ENCODE results near the gene ZNF668.
A peak's percentile ranks its signal among the peaks of the same experiment; 100 is the strongest.

The ZNF668 gene

GRCh38 chr16:31081428-31082351, 7.7 kb upstream of the ZNF668 start:
- no peak for DNase-seq (ENCODE audit: low read depth)

- DNase-seq (ENCODE audit: low read depth): no peak
These were observed 6.8 kb upstream of the ZNF668 start for GRCh38 chr16:31080756-31081419.

- DNase-seq (ENCODE audit: low read depth): no peak
These were observed 6.1 kb upstream of the ZNF668 start for GRCh38 chr16:31080035-31080629.

GRCh38 chr16:31079342-31079944, 5.4 kb upstream of the ZNF668 start:
- no peak for DNase-seq (ENCODE audit: low read depth)

GRCh38 chr16:31078597-31079341, 4.7 kb upstream of the ZNF668 start:
- no peak for DNase-seq (ENCODE audit: low read depth)

- no peak for DNase-seq (ENCODE audit: low read depth)
These were observed 3.8 kb upstream of the ZNF668 start for GRCh38 chr16:31077592-31078396.

- DNase-seq (ENCODE audit: low read depth): no peak
These were observed 3.0 kb upstream of the ZNF668 start for GRCh38 chr16:31077024-31077423.

GRCh38 chr16:31076319-31076718, 2.3 kb upstream of the ZNF668 start:
- DNase-seq (ENCODE audit: low read depth): no peak

- no peak for DNase-seq (ENCODE audit: low read depth)
These were observed 759 bp upstream of the ZNF668 start for GRCh38 chr16:31074814-31075183.

GRCh38 chr16:31073142-31073969, 684 bp downstream of the ZNF668 start:
- peak; percentile 76 for DNase-seq (ENCODE audit: low read depth)

GRCh38 chr16:31072540-31073141, 1.4 kb downstream of the ZNF668 start:
- no peak for DNase-seq (ENCODE audit: low read depth)

GRCh38 chr16:31071861-31072260, 2.2 kb downstream of the ZNF668 start:
- DNase-seq (ENCODE audit: low read depth): no peak

GRCh38 chr16:31067342-31067741, 6.7 kb downstream of the ZNF668 start:
- no peak for DNase-seq (ENCODE audit: low read depth)

- DNase-seq (ENCODE audit: low read depth): no peak
These were observed 9.1 kb downstream of the ZNF668 start for GRCh38 chr16:31064882-31065461.

- peak; percentile 4 for DNase-seq (ENCODE audit: low read depth)
These were observed 10.0 kb downstream of the ZNF668 start for GRCh38 chr16:31063843-31064611.

- DNase-seq (ENCODE audit: low read depth): no peak
These were observed 10.6 kb downstream of the ZNF668 start for GRCh38 chr16:31063495-31063842.

- no peak for DNase-seq (ENCODE audit: low read depth)
These were observed 12.1 kb downstream of the ZNF668 start for GRCh38 chr16:31061813-31062440.

Measured in activated T-helper 1 cell treated with Interleukin-2 at 50 U/mL for 16 hours (primary cell).